Muscle layer of colon (tissue), 2 donors: ENCODE data around the gene KSR1.

Source experiments
- H3K27ac ChIP-seq: one replicate; pipeline ENCODE4 v1.7.0; 2013; ENCODE audit warnings: low read depth, mild to moderate bottlenecking, low read length, moderate library complexity
- H3K27me3 ChIP-seq, 2 donors: one replicate each; pipeline ENCODE4 v1.7.0; 2013; ENCODE audit warnings: low read length in 2 of 2, mild to moderate bottlenecking in 2 of 2; ENCODE audit not compliant: insufficient read depth in 2 of 2, control insufficient read depth in 1 of 2
- H3K36me3 ChIP-seq: one replicate; pipeline ENCODE4 v1.7.0; 2013; ENCODE audit warnings: mild to moderate bottlenecking, low read length; ENCODE audit not compliant: insufficient read depth
- H3K4me1 ChIP-seq: one replicate; pipeline ENCODE4 v1.7.0; 2013; ENCODE audit warnings: mild to moderate bottlenecking, low read length; ENCODE audit not compliant: insufficient read depth
- H3K4me3 ChIP-seq, 2 donors: one replicate each; pipeline ENCODE4 v1.7.0; 2013; ENCODE audit warnings: low read length in 2 of 2, low read depth in 1 of 2, mild to moderate bottlenecking in 1 of 2, moderate library complexity in 1 of 2
- H3K9ac ChIP-seq: one replicate; pipeline ENCODE4 v1.7.0; 2013; ENCODE audit warnings: low read length
- H3K9me3 ChIP-seq: one replicate; pipeline ENCODE4 v1.7.0; 2013; ENCODE audit warnings: mild to moderate bottlenecking, low read length
- donor health status: abdominal sarcoma.
- donor health status: Adenocarcinoma of cecum.

Gene KSR1

GRCh38 chr17:27597188-27597580, 140.9 kb downstream of the KSR1 start:
- Histone ChIP-seq H3K27me3 (no peaks in the 10 kb centered on the region), H3K9me3 (no peaks in the 10 kb centered on the region), H3K4me3 (no peak overlapping the region), H3K4me1 (peaks cover 20% of the 10 kb centered on the region), H3K36me3 (peaks cover 27% of the 10 kb centered on the region), H3K27ac (no peak overlapping the region), H3K9ac (no peak overlapping the region)

DNA sequence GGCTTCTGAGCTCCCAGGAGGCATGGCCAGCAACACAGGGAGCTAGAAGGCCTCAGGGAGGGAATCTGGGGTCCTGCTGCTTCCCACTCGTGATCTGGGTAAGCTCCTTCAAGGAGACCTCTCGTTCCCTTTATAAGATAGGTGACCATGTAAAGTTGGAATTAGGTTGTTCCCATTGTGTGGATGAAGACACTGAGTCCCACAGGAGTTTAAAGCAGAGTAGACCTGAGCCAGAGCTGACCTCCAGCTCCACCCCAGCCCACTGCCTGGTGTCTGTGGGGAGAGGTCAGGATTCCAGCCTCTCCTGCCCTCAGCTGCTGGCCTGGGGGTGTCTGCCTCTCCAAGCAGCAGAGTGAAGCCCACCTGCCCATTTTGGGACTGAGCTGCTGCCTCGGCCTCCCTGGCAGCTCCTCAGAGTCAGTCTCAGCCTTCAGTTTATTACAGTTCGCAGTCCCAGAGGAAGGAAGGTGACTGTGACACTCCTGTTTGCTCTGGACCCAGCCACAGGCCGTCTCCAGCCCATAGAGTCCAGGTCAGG, 141.6 kb downstream of the KSR1 start:
- Histone ChIP-seq H3K4me3 (no peak overlapping the region), H3K4me1 (peaks cover 20% of the 10 kb centered on the region), H3K27me3 (no peaks in the 10 kb centered on the region), H3K9me3 (no peaks in the 10 kb centered on the region), H3K36me3 (peaks cover 24% of the 10 kb centered on the region), H3K9ac (no peak overlapping the region), H3K27ac (no peak overlapping the region)

- peaks cover 18% of the 10 kb centered on the region for H3K36me3 ChIP-seq
Observed at GRCh38 chr17:27598337-27599050, 142.2 kb downstream of the KSR1 start.

GRCh38 chr17:27600471-27600870, 144.2 kb downstream of the KSR1 start:
- Histone ChIP-seq H3K4me1 (peaks cover 19% of the 10 kb centered on the region), H3K27ac (no peak overlapping the region), H3K27me3 (no peaks in the 10 kb centered on the region), H3K36me3 (peaks cover 37% of the 10 kb centered on the region), H3K9ac (no peak overlapping the region), H3K4me3 (no peak overlapping the region), H3K9me3 (no peaks in the 10 kb centered on the region)

More at GRCh38 chr17:27598337-27599050, 142.2 kb downstream of the KSR1 start:
- H3K27ac ChIP-seq = no peak overlapping the region
- H3K9ac ChIP-seq = no peak overlapping the region
- H3K9me3 ChIP-seq = no peaks in the 10 kb centered on the region
- H3K27me3 ChIP-seq = no peaks in the 10 kb centered on the region
- H3K4me3 ChIP-seq = no peak overlapping the region
- peaks cover 20% of the 10 kb centered on the region for H3K4me1 ChIP-seq

DNA sequence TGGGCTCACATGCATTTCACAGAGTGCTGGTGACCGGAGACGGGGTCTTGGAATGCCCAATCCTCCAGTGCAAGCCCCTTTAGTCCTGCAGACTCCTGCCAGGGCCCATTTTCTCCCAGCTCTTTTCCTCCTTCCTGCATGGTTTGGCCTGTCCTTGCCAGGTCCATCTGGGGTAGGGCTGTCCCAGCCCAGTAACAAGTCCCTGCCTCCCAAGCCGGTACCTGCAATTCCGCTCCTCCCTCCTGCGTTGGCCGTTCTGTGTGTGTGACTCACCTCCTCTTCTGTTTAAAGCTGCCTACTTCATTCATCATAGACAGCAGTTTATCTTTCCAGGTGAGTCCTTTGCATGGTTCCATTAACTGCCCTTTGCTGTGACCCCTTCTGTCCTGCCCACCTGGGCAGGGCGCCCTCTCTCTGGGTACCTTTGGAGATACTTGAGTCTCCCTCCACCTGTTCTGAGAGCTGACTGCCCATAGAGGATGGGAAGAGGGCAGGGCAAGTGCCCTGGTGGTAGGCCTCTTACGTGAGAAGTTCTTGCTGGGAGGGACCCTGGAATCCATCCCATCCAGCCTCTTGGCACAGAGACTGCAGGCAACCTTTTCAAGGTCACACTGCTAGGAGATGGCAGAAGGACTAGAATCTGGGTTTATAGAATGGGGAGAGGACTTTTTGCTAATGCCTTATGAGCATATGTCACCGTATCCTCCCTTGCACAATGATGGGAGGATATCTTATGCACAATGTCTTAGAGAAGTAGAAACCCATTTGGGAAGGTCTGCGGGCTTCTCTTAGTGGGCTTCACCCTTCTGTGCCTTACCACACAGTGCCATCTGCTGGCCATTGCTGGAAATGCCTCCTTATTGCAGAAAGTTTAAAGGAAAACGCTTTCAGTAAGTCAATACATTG, 145.1 kb downstream of the KSR1 start:
- H3K36me3 ChIP-seq = peaks cover 43% of the 10 kb centered on the region
- peaks cover 11% of the 10 kb centered on the region for H3K4me1 ChIP-seq
- no peak overlapping the region for H3K9ac ChIP-seq
- no peak overlapping the region for H3K27ac ChIP-seq
- no peaks in the 10 kb centered on the region for H3K9me3 ChIP-seq
- H3K27me3 ChIP-seq = no peaks in the 10 kb centered on the region
- H3K4me3 ChIP-seq = no peak overlapping the region

GRCh38 chr17:27601975-27602302, 145.7 kb downstream of the KSR1 start:
- Histone ChIP-seq H3K9ac (no peak overlapping the region), H3K4me3 (no peak overlapping the region), H3K9me3 (no peaks in the 10 kb centered on the region), H3K36me3 (peaks cover 44% of the 10 kb centered on the region), H3K27ac (no peak overlapping the region), H3K4me1 (peaks cover 8% of the 10 kb centered on the region), H3K27me3 (no peaks in the 10 kb centered on the region)

- no peaks in the 10 kb centered on the region for H3K9me3 ChIP-seq
- H3K4me3 ChIP-seq = no peak overlapping the region
- peaks cover 8% of the 10 kb centered on the region for H3K4me1 ChIP-seq
- no peak overlapping the region for H3K27ac ChIP-seq
- no peaks in the 10 kb centered on the region for H3K27me3 ChIP-seq
- no peak overlapping the region for H3K9ac ChIP-seq
- H3K36me3 ChIP-seq = peaks cover 46% of the 10 kb centered on the region
Observed at GRCh38 chr17:27602721-27603420, 146.6 kb downstream of the KSR1 start.

- H3K4me3 ChIP-seq = no peak overlapping the region
- H3K36me3 ChIP-seq = peaks cover 50% of the 10 kb centered on the region
- no peak overlapping the region for H3K9ac ChIP-seq
- H3K27ac ChIP-seq = no peak overlapping the region
- peaks cover 8% of the 10 kb centered on the region for H3K4me1 ChIP-seq
- H3K27me3 ChIP-seq = no peaks in the 10 kb centered on the region
- no peaks in the 10 kb centered on the region for H3K9me3 ChIP-seq
Observed at GRCh38 chr17:27603421-27603770, 147.1 kb downstream of the KSR1 start.

- Histone ChIP-seq H3K27me3 (no peaks in the 10 kb centered on the region), H3K27ac (no peak overlapping the region), H3K9me3 (no peaks in the 10 kb centered on the region), H3K9ac (no peak overlapping the region), H3K4me3 (no peak overlapping the region), H3K36me3 (peaks cover 56% of the 10 kb centered on the region), H3K4me1 (peaks cover 8% of the 10 kb centered on the region)
Observed at GRCh38 chr17:27603880-27604794, 147.9 kb downstream of the KSR1 start.

DNA sequence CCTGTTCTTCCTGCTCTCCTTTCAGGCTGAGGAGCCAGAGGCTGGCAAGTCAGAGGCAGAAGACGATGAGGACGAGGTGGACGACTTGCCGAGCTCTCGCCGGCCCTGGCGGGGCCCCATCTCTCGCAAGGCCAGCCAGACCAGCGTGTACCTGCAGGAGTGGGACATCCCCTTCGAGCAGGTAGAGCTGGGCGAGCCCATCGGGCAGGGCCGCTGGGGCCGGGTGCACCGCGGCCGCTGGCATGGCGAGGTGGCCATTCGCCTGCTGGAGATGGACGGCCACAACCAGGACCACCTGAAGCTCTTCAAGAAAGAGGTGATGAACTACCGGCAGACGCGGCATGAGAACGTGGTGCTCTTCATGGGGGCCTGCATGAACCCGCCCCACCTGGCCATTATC, 149.2 kb downstream of the KSR1 start:
- Histone ChIP-seq H3K9ac (no peak overlapping the region), H3K4me1 (peaks cover 8% of the 10 kb centered on the region), H3K27me3 (no peaks in the 10 kb centered on the region), H3K4me3 (no peak overlapping the region), H3K36me3 (peaks cover 67% of the 10 kb centered on the region), H3K27ac (no peak overlapping the region), H3K9me3 (no peaks in the 10 kb centered on the region)
